Chondrocyte (in vitro differentiated cells): ENCODE results near the gene ULBP2. TPM values are rescaled to one million over a fixed set of nuclear protein-coding genes. Genes with fewer than 3 reads are reported as not detected.
"Not testable (repeated sequence)": the region's sequence is repeated elsewhere in the genome, so short reads cannot be mapped to it uniquely, and the experiment has no call there.

Experiments
- DNase-seq: peaks from one replicate; pipeline ENCODE4 v3.0.0; 2021; ENCODE audit warnings: mixed read lengths, low spot score
- H3K27ac Mint-ChIP-seq: one replicate; pipeline ENCODE4 v1.8.0; 2021; ENCODE audit warnings: mild to moderate bottlenecking, moderate library complexity, mixed read lengths; ENCODE audit not compliant: unreplicated experiment
- H3K27me3 Mint-ChIP-seq: 2 replicates; pipeline ENCODE4 v1.8.0; 2021; ENCODE audit warnings: low read depth, mixed read lengths
- H3K36me3 Mint-ChIP-seq: 2 replicates; pipeline ENCODE4 v1.8.0; 2021; ENCODE audit warnings: low read depth, mixed read lengths
- H3K4me1 Mint-ChIP-seq: 2 replicates; pipeline ENCODE4 v1.8.0; 2021; ENCODE audit warnings: low read depth, mild to moderate bottlenecking, mixed read lengths
- H3K4me3 Mint-ChIP-seq: one replicate; pipeline ENCODE4 v1.8.0; 2021; ENCODE audit warnings: mild to moderate bottlenecking, moderate library complexity, mixed read lengths; ENCODE audit not compliant: unreplicated experiment
- H3K9me3 Mint-ChIP-seq: 2 replicates; pipeline ENCODE4 v1.8.0; 2021; ENCODE audit warnings: low read depth, mixed read lengths
- total RNA-seq: library from RNA; stranded (reverse); gene quantifications from 3 replicates; pipeline ENCODE4 v1.2.1, GENCODE V29; 2021
- TF ChIP-seq, protein P1 (sequence below): fragments of 200-600 bp; sonication (generic); IDR thresholded peaks from 2 replicates; pipeline ENCODE4 v1.5.0; 2021; ENCODE audit warnings: antibody characterized with exemption, mild to moderate bottlenecking, moderate library complexity

The ULBP2 gene
- total RNA-seq, 1 donor from 2014 or later, result 15.1 TPM

DNA sequence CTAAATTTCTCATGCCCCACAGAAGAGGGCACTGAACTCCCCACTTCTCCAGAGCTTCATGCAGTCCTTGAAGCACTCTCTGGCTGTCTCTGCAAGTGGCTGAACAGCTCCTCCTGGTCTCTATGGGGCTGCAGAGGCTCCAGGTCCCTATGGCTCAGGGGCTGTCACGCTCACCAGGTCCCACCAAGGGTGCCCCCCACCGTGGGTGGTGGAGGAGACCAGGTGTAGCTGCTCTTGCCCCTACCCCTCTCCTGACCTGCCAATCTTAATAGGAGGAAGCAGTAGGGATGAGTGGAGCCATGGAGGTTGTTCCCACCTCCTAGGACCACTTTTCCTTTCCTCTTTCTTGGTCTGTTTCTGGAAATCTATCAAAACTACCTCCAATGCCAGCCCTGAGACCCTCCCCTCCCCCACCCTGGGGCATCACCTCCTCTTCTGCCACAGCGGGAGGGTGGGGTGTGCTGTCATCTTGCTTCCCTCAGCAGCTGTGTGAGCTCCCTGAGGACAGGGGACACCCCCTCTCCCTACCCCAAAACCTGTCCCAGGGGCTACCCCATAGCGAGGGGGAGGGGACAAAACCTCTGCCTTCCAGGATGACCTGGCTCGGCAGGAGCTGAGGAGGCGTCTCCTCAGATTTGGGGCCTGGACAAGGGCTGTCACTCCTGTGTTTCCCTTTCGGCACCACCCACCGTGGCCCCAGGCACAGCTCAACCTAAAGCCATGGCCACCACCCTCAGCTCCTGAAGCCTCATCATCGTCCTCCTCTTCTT is 31.9 kb upstream of the ULBP2 start:
- DNase-seq, result peak; percentile 59
- H3K4me3 Mint-ChIP-seq, result no peak overlapping the region
- H3K4me1 Mint-ChIP-seq, result no peaks in the 10 kb centered on the region
- peaks cover 9% of the 10 kb centered on the region for H3K9me3 Mint-ChIP-seq
- TF ChIP-seq, protein P1, sequence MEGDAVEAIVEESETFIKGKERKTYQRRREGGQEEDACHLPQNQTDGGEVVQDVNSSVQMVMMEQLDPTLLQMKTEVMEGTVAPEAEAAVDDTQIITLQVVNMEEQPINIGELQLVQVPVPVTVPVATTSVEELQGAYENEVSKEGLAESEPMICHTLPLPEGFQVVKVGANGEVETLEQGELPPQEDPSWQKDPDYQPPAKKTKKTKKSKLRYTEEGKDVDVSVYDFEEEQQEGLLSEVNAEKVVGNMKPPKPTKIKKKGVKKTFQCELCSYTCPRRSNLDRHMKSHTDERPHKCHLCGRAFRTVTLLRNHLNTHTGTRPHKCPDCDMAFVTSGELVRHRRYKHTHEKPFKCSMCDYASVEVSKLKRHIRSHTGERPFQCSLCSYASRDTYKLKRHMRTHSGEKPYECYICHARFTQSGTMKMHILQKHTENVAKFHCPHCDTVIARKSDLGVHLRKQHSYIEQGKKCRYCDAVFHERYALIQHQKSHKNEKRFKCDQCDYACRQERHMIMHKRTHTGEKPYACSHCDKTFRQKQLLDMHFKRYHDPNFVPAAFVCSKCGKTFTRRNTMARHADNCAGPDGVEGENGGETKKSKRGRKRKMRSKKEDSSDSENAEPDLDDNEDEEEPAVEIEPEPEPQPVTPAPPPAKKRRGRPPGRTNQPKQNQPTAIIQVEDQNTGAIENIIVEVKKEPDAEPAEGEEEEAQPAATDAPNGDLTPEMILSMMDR, result no peak
- H3K27me3 Mint-ChIP-seq, result peaks cover 9% of the 10 kb centered on the region
- peaks cover 4% of the 10 kb centered on the region for H3K36me3 Mint-ChIP-seq
- no peak overlapping the region for H3K27ac Mint-ChIP-seq

GRCh38 chr6:149910721-149911151 is 31.1 kb upstream of the ULBP2 start:
- peaks cover 9% of the 10 kb centered on the region for H3K27me3 Mint-ChIP-seq
- no peaks in the 10 kb centered on the region for H3K4me1 Mint-ChIP-seq
- no peak overlapping the region for H3K27ac Mint-ChIP-seq
- H3K36me3 Mint-ChIP-seq, result peaks cover 4% of the 10 kb centered on the region
- H3K4me3 Mint-ChIP-seq, result no peak overlapping the region
- DNase-seq, result peak; percentile 66
- TF ChIP-seq, protein P1, result no peak
- H3K9me3 Mint-ChIP-seq, result peaks cover 9% of the 10 kb centered on the region

DNA sequence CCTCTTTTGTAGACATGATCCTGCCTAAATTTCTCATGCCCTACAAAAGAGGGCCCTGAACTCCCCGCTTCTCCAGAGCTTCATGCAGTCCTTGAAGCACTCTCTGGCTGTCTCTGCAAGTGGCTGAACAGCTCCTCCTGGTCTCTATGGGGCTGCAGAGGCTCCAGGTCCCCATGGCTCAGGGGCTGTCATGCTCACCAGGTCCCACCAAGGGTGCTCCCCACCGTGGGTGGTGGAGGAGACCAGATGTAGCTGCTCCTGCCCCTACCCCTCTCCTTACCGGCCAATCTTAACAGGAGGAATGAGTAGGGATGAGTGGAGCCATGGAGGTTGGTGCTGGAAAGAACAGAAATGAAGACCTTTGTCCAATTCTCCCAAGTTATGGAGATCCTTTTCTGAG is 29.1 kb upstream of the ULBP2 start:
- peak; percentile 59 for DNase-seq
- not testable (repeated sequence) for H3K27me3 Mint-ChIP-seq

DNA sequence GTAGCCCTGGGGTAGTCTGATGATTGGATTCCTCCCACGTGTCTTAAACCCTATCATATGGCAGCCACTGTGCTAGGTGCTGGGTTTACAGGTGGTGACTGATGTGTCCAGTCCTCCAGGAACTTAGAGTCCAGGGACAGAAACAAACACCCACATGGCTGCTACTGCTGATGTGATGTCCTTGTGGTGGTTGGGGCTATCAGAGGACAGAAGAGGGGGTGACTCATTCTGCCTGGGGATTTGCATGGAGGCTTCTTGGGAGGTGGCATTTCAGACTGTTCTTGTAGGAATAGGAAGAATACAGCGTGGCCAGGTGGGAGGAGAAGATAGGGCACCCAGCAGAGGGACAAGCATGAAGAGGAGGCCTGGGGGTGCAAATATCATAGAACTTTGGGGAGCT is 28.7 kb upstream of the ULBP2 start:
- Mint-ChIP-seq H3K27me3 (peaks cover 9% of the 10 kb centered on the region), H3K4me3 (no peak overlapping the region), H3K4me1 (no peaks in the 10 kb centered on the region), H3K27ac (no peak overlapping the region), H3K9me3 (peaks cover 6% of the 10 kb centered on the region), H3K36me3 (peaks cover 2% of the 10 kb centered on the region)
- TF ChIP-seq, protein P1, result no peak
- peak; percentile 12 for DNase-seq

More for the DNA sequence above, 29.1 kb upstream of the ULBP2 start:
- not testable (repeated sequence) for H3K27ac Mint-ChIP-seq, H3K4me1 Mint-ChIP-seq, H3K9me3 Mint-ChIP-seq, H3K4me3 Mint-ChIP-seq, H3K36me3 Mint-ChIP-seq

DNA sequence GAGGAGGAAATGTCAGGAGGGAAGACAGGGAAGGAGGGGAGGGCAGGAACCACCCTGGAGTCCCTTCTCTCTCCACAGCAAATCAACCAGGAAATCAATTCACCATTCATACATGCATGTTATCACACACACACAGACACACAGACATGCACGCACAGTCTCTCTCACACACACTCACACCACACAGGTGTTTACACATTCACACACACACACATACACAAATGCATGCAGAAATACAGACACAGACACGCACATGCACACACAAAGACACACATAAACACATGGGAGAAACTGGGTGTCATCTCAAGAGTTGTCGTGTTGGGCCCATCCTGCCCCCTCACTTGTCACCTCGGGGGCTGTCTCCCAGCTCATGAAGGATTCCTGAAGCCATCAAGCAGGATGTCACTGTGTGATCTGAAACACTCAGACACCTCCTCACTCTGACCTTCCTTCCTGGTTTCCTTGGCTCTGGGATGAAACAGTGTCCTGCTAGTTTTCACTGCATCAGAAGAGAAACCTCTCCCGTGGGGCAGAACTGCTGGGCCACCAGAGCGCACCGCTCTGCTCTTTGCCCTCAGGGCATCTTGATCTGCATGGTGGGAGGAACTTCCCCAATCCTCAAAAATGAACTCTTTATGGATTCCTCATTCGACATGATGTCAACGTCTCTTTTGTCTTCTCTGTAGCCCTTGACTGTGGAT is 28.1 kb upstream of the ULBP2 start:
- Mint-ChIP-seq H3K9me3 (peaks cover 3% of the 10 kb centered on the region), H3K4me1 (no peaks in the 10 kb centered on the region), H3K27me3 (peaks cover 10% of the 10 kb centered on the region), H3K36me3 (no peaks in the 10 kb centered on the region), H3K27ac (no peak overlapping the region), H3K4me3 (no peak overlapping the region)
- DNase-seq, result peak; percentile 34
- TF ChIP-seq, protein P1, result no peak
